Activated CD4-positive, alpha-beta T cell treated with anti-CD3 and anti-CD28 coated beads, Interleukin-2, amount 10 ng/mL, durations not matched to agents 7 days and 5 days (primary cell): ENCODE measurements around the gene ABCC1. TPM values are rescaled to one million over a fixed set of nuclear protein-coding genes. Genes with fewer than 3 reads are reported as not detected.
A peak's percentile ranks its signal among the peaks of the same experiment; 100 is the strongest.

ENCODE experiments used
- CTCF ChIA-PET: fragments of 350-600 bp; sonication (Branson Sonifier 250); formaldehyde crosslinking; loops from one replicate; lab custom pipeline; 2021; ENCODE audit warnings: antibody characterized with exemption; lab: Charles Lee
- POLR2A ChIA-PET: fragments of 350-600 bp; sonication (Branson Sonifier 250); formaldehyde crosslinking; loops from one replicate; lab custom pipeline; 2021; ENCODE audit warnings: antibody characterized with exemption; lab: Charles Lee
- DNase-seq: peaks from one replicate; pipeline ENCODE4 v3.0.0-alpha.2; 2020
- H3K27ac Mint-ChIP-seq: one replicate; pipeline ENCODE4 v1.8.0; 2021; ENCODE audit warnings: mild to moderate bottlenecking, moderate library complexity, mixed read lengths
- H3K27me3 Mint-ChIP-seq: one replicate; pipeline ENCODE4 v1.8.0; 2021; ENCODE audit warnings: mixed read lengths
- H3K36me3 Mint-ChIP-seq: one replicate; pipeline ENCODE4 v1.8.0; 2021; ENCODE audit warnings: low read depth, mixed read lengths
- H3K4me1 Mint-ChIP-seq: one replicate; pipeline ENCODE4 v1.8.0; 2021; ENCODE audit warnings: mixed read lengths
- H3K4me3 Mint-ChIP-seq: one replicate; pipeline ENCODE4 v1.8.0; 2021; ENCODE audit warnings: mild to moderate bottlenecking, moderate library complexity, mixed read lengths
- H3K9me3 Mint-ChIP-seq: one replicate; pipeline ENCODE4 v1.8.0; 2021; ENCODE audit warnings: mixed read lengths
- total RNA-seq, 2 experiments: library from RNA; stranded (reverse); gene quantifications; one replicate each; pipeline ENCODE4 v1.2.3, GENCODE V29; 2021

ABCC1 gene
- total RNA-seq, 2 experiments from 2014 or later = 51.7 to 55.2 TPM

GRCh38 chr16:16109453-16110110 lies 160.2 kb downstream of the ABCC1 start:
- POLR2A ChIA-PET = no interaction called here
- peak overlapping the region; percentile 46 for H3K27ac Mint-ChIP-seq

GRCh38 chr16:16110111-16110490 lies 160.7 kb downstream of the ABCC1 start:
- Mint-ChIP-seq H3K9me3 (no peaks in the 10 kb centered on the region), H3K4me3 (no peak overlapping the region), H3K27me3 (no peaks in the 10 kb centered on the region), H3K4me1 (no peaks in the 10 kb centered on the region), H3K27ac (peak overlapping the region; percentile 46), H3K36me3 (peaks cover 54% of the 10 kb centered on the region)
- CTCF ChIA-PET = interaction anchor here (1.0 kb wide), 1 partner anchor 10 kb away, joined by 4 read pairs; no protein-coding TSS in a partner anchor
- POLR2A ChIA-PET = no interaction called here
- DNase-seq = no peak

More at GRCh38 chr16:16109453-16110110, 160.2 kb downstream of the ABCC1 start:
- Mint-ChIP-seq H3K4me1 (no peaks in the 10 kb centered on the region), H3K27me3 (no peaks in the 10 kb centered on the region), H3K9me3 (no peaks in the 10 kb centered on the region), H3K4me3 (no peak overlapping the region), H3K36me3 (peaks cover 49% of the 10 kb centered on the region)
- DNase-seq = no peak
- CTCF ChIA-PET = interaction anchor here (0.7 kb wide), 1 partner anchor 46 kb away, joined by 3 read pairs; no protein-coding TSS in a partner anchor

GRCh38 chr16:16111639-16112038 lies 162.2 kb downstream of the ABCC1 start:
- H3K4me3 Mint-ChIP-seq = no peak overlapping the region
- H3K36me3 Mint-ChIP-seq = peaks cover 65% of the 10 kb centered on the region
- H3K4me1 Mint-ChIP-seq = no peaks in the 10 kb centered on the region
- POLR2A ChIA-PET = no interaction called here
- no peaks in the 10 kb centered on the region for H3K9me3 Mint-ChIP-seq
- CTCF ChIA-PET = no interaction called here
- no peaks in the 10 kb centered on the region for H3K27me3 Mint-ChIP-seq
- H3K27ac Mint-ChIP-seq = no peak overlapping the region
- no peak for DNase-seq

GRCh38 chr16:16112450-16113053 lies 163.1 kb downstream of the ABCC1 start:
- H3K36me3 Mint-ChIP-seq = peaks cover 70% of the 10 kb centered on the region
- H3K4me3 Mint-ChIP-seq = no peak overlapping the region
- no peak for DNase-seq
- no peaks in the 10 kb centered on the region for H3K27me3 Mint-ChIP-seq
- H3K4me1 Mint-ChIP-seq = no peaks in the 10 kb centered on the region
- CTCF ChIA-PET = no interaction called here
- no peak overlapping the region for H3K27ac Mint-ChIP-seq
- peaks cover 8% of the 10 kb centered on the region for H3K9me3 Mint-ChIP-seq
- POLR2A ChIA-PET = no interaction called here

- H3K4me3 Mint-ChIP-seq = no peak overlapping the region
- DNase-seq = no peak
- no peaks in the 10 kb centered on the region for H3K4me1 Mint-ChIP-seq
- POLR2A ChIA-PET = no interaction called here
- no peak overlapping the region for H3K27ac Mint-ChIP-seq
- peaks cover 75% of the 10 kb centered on the region for H3K36me3 Mint-ChIP-seq
- H3K27me3 Mint-ChIP-seq = no peaks in the 10 kb centered on the region
- CTCF ChIA-PET = no interaction called here
- peaks cover 11% of the 10 kb centered on the region for H3K9me3 Mint-ChIP-seq
Measured at GRCh38 chr16:16113076-16113475, 163.7 kb downstream of the ABCC1 start.

- Mint-ChIP-seq H3K4me1 (peaks cover 9% of the 10 kb centered on the region), H3K9me3 (peaks cover 21% of the 10 kb centered on the region), H3K27ac (no peak overlapping the region), H3K36me3 (peaks cover 88% of the 10 kb centered on the region), H3K27me3 (no peaks in the 10 kb centered on the region), H3K4me3 (no peak overlapping the region)
- ChIA-PET CTCF (no interaction called here), POLR2A (no interaction called here)
- DNase-seq = no peak
Measured at GRCh38 chr16:16116841-16117240, 167.4 kb downstream of the ABCC1 start.

- ChIA-PET CTCF (interaction anchor here (0.6 to 1.8 kb wide), 3 partner anchors 9 to 454 kb away, joined by 3 to 4 read pairs (median 4); no protein-coding TSS in a partner anchor), POLR2A (no interaction called here)
- H3K27me3 Mint-ChIP-seq = no peaks in the 10 kb centered on the region
- H3K9me3 Mint-ChIP-seq = peaks cover 22% of the 10 kb centered on the region
- no peak for DNase-seq
- no peak overlapping the region for H3K27ac Mint-ChIP-seq
- no peak overlapping the region for H3K4me3 Mint-ChIP-seq
- H3K36me3 Mint-ChIP-seq = peaks cover 88% of the 10 kb centered on the region
- H3K4me1 Mint-ChIP-seq = peaks cover 9% of the 10 kb centered on the region
Measured at GRCh38 chr16:16118337-16118736, 168.9 kb downstream of the ABCC1 start.

GRCh38 chr16:16120044-16120381 lies 170.6 kb downstream of the ABCC1 start:
- ChIA-PET CTCF (interaction anchor here (0.5 to 1.3 kb wide), 3 partner anchors 9 to 328 kb away, joined by 3 to 5 read pairs (median 4); no protein-coding TSS in a partner anchor), POLR2A (interaction anchor here (0.5 to 0.6 kb wide), 2 partner anchors 12 to 50 kb away, joined by 3 read pairs; no protein-coding TSS in a partner anchor)
- H3K9me3 Mint-ChIP-seq = peaks cover 33% of the 10 kb centered on the region
- H3K4me1 Mint-ChIP-seq = peaks cover 9% of the 10 kb centered on the region
- peaks cover 93% of the 10 kb centered on the region for H3K36me3 Mint-ChIP-seq
- no peak overlapping the region for H3K27ac Mint-ChIP-seq
- no peak for DNase-seq
- no peak overlapping the region for H3K4me3 Mint-ChIP-seq
- no peaks in the 10 kb centered on the region for H3K27me3 Mint-ChIP-seq

GRCh38 chr16:16120382-16121184 lies 171.2 kb downstream of the ABCC1 start:
- Mint-ChIP-seq H3K4me1 (peaks cover 9% of the 10 kb centered on the region), H3K27me3 (no peaks in the 10 kb centered on the region), H3K4me3 (no peak overlapping the region), H3K27ac (no peak overlapping the region), H3K36me3 (peaks cover 92% of the 10 kb centered on the region), H3K9me3 (peaks cover 36% of the 10 kb centered on the region)
- no peak for DNase-seq
- ChIA-PET CTCF (interaction anchor here (0.5 to 1.3 kb wide), 4 partner anchors 10 to 329 kb away, joined by 3 to 5 read pairs (median 4); no protein-coding TSS in a partner anchor), POLR2A (interaction anchor here (0.6 kb wide), 1 partner anchor 11 kb away, joined by 3 read pairs; no protein-coding TSS in a partner anchor)

- Mint-ChIP-seq H3K36me3 (peaks cover 93% of the 10 kb centered on the region), H3K4me3 (no peak overlapping the region), H3K9me3 (peaks cover 38% of the 10 kb centered on the region), H3K27me3 (no peaks in the 10 kb centered on the region), H3K27ac (no peak overlapping the region), H3K4me1 (peaks cover 9% of the 10 kb centered on the region)
- ChIA-PET CTCF (interaction anchor here (0.6 kb wide), 1 partner anchor 28 kb away, joined by 3 read pairs; no protein-coding TSS in a partner anchor), POLR2A (no interaction called here)
- no peak for DNase-seq
Measured at GRCh38 chr16:16121185-16121727, 171.8 kb downstream of the ABCC1 start.

GRCh38 chr16:16122264-16122663 lies 172.8 kb downstream of the ABCC1 start:
- Mint-ChIP-seq H3K36me3 (peaks cover 89% of the 10 kb centered on the region), H3K27me3 (no peaks in the 10 kb centered on the region), H3K4me3 (no peak overlapping the region), H3K9me3 (peaks cover 32% of the 10 kb centered on the region), H3K4me1 (peaks cover 9% of the 10 kb centered on the region), H3K27ac (no peak overlapping the region)
- POLR2A ChIA-PET = no interaction called here
- no peak for DNase-seq
- CTCF ChIA-PET = interaction anchor here (0.6 to 0.7 kb wide), 3 partner anchors 21 to 301 kb away, joined by 3 read pairs; no protein-coding TSS in a partner anchor

- Mint-ChIP-seq H3K9me3 (peaks cover 18% of the 10 kb centered on the region), H3K4me1 (peaks cover 9% of the 10 kb centered on the region), H3K36me3 (peaks cover 73% of the 10 kb centered on the region), H3K27ac (no peak overlapping the region), H3K4me3 (no peak overlapping the region), H3K27me3 (no peaks in the 10 kb centered on the region)
- no peak for DNase-seq
- ChIA-PET CTCF (interaction anchor here (0.5 to 1.0 kb wide), 2 partner anchors 10 to 255 kb away, joined by 3 to 4 read pairs; no protein-coding TSS in a partner anchor), POLR2A (no interaction called here)
Measured at GRCh38 chr16:16124438-16124837, 175.0 kb downstream of the ABCC1 start.
